ENCODE results near the gene UBE2N. TPM values are rescaled to one million over a fixed set of nuclear protein-coding genes. Genes with fewer than 3 reads are reported as not detected.

UBE2N gene
- total RNA-seq, 1 donor from 2014 or later: 22.9 TPM

GRCh38 chr12:93369505-93369904 is 72.2 kb downstream of the UBE2N start:
- FAIRE-seq (no peak), DNase-seq (ENCODE audit: low read depth) (no peak)
- TF ChIP-seq CTCF (IDR thresholded peaks at IDR 0.05; ENCODE audit: insufficient read depth, low read length, severe bottlenecking): no peak
- H3K27me3 ChIP-seq (ENCODE audit: control insufficient read depth, insufficient read depth, low read length): no peaks in the 10 kb centered on the region
- no peaks in the 10 kb centered on the region for H3K36me3 ChIP-seq (ENCODE audit: control insufficient read depth, insufficient read depth, low read length)
- no peak overlapping the region for H3K4me3 ChIP-seq (ENCODE audit: low read depth, low read length)

GRCh38 chr12:93368766-93369165 is 73.0 kb downstream of the UBE2N start:
- no peaks in the 10 kb centered on the region for H3K27me3 ChIP-seq (ENCODE audit: control insufficient read depth, insufficient read depth, low read length)
- DNase-seq (ENCODE audit: low read depth) (no peak), FAIRE-seq (no peak)
- H3K4me3 ChIP-seq (ENCODE audit: low read depth, low read length): no peak overlapping the region
- H3K36me3 ChIP-seq (ENCODE audit: control insufficient read depth, insufficient read depth, low read length): no peaks in the 10 kb centered on the region
- no peak for TF ChIP-seq CTCF (IDR thresholded peaks at IDR 0.05; ENCODE audit: insufficient read depth, low read length, severe bottlenecking)

GRCh38 chr12:93366422-93366821 is 75.3 kb downstream of the UBE2N start:
- no peaks in the 10 kb centered on the region for H3K36me3 ChIP-seq (ENCODE audit: control insufficient read depth, insufficient read depth, low read length)
- no peak overlapping the region for H3K4me3 ChIP-seq (ENCODE audit: low read depth, low read length)
- no peak for TF ChIP-seq CTCF (IDR thresholded peaks at IDR 0.05; ENCODE audit: insufficient read depth, low read length, severe bottlenecking)
- DNase-seq (ENCODE audit: low read depth) (no peak), FAIRE-seq (no peak)
- no peaks in the 10 kb centered on the region for H3K27me3 ChIP-seq (ENCODE audit: control insufficient read depth, insufficient read depth, low read length)

- Histone ChIP-seq H3K27me3 (ENCODE audit: control insufficient read depth, insufficient read depth, low read length) (no peaks in the 10 kb centered on the region), H3K36me3 (ENCODE audit: control insufficient read depth, insufficient read depth, low read length) (no peaks in the 10 kb centered on the region), H3K4me3 (ENCODE audit: low read depth, low read length) (no peak overlapping the region)
- no peak for TF ChIP-seq CTCF (IDR thresholded peaks at IDR 0.05; ENCODE audit: insufficient read depth, low read length, severe bottlenecking)
- no peak for FAIRE-seq
- no peak for DNase-seq (ENCODE audit: low read depth)
These were observed 75.9 kb downstream of the UBE2N start for GRCh38 chr12:93365616-93366405.

GRCh38 chr12:93363841-93364297 is 77.9 kb downstream of the UBE2N start:
- Histone ChIP-seq H3K36me3 (ENCODE audit: control insufficient read depth, insufficient read depth, low read length) (no peaks in the 10 kb centered on the region), H3K4me3 (ENCODE audit: low read depth, low read length) (no peak overlapping the region), H3K27me3 (ENCODE audit: control insufficient read depth, insufficient read depth, low read length) (no peaks in the 10 kb centered on the region)
- FAIRE-seq (no peak), DNase-seq (ENCODE audit: low read depth) (no peak)
- no peak for TF ChIP-seq CTCF (IDR thresholded peaks at IDR 0.05; ENCODE audit: insufficient read depth, low read length, severe bottlenecking)

All from bronchial epithelial cell (primary cell).